ENCODE measurements around the gene CREB3L4. TPM values are rescaled to one million over a fixed set of nuclear protein-coding genes. Genes with fewer than 3 reads are reported as not detected.

Gene CREB3L4
- total and polyA plus RNA-seq, 4 donors, result 4.4 to 10.3 (median 8.8) TPM

- TF ChIP-seq, protein P1, sequence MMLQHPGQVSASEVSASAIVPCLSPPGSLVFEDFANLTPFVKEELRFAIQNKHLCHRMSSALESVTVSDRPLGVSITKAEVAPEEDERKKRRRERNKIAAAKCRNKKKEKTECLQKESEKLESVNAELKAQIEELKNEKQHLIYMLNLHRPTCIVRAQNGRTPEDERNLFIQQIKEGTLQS (IDR thresholded peaks at IDR 0.05), result no peak
- TF ChIP-seq FOXA2 (IDR thresholded peaks at IDR 0.05) (no peak), HNF4A (conservative IDR thresholded peaks at IDR 0.05) (no peak), FOXA1 (IDR thresholded peaks at IDR 0.05) (no peak), HNF4G (IDR thresholded peaks at IDR 0.05) (no peak), EGR1 (IDR thresholded peaks at IDR 0.05; ENCODE audit: low read depth in 2 of 2) (no peak), NR2F2 (IDR thresholded peaks at IDR 0.05) (no peak), REST (IDR thresholded peaks at IDR 0.05) (no peak), SP1 (IDR thresholded peaks at IDR 0.05) (no peak)
Measured at GRCh38 chr1:153984123-153984894, 16.6 kb downstream of the CREB3L4 start (continued).

DNA sequence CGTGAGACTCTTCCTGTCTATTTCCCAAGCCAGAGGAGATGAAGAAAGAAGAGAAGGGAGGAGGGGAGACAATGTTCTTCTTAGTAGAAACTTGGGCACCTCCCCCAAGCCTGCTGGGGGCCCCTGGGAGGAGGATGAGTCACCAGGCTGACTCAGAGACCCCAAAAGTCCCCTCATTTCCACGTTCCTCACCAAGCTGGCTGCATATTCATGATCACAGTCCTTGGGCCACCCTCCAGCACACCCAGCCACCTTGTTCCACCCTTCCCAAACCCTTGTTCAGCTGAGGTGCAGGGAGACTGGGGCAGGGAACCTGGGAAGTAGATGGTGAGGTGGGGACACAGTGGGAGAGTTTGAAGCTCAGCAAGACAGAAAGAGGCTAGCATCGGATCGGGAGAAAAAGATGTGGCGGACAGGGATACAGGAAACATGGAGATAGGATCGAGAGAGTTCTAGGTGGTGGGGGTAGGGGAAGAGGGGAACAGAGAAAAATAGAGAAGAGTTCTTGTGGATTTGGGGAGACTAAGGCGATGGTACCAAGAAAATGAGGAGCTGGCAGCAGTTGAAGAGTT is 17.7 kb downstream of the CREB3L4 start:
- Histone ChIP-seq H3K27me3 (ENCODE audit: control insufficient read depth in 4 of 4, insufficient read depth in 4 of 4, low read length in 3 of 4) (no peaks in the 10 kb centered on the region), H3K4me1 (ENCODE audit: control insufficient read depth in 4 of 4, insufficient read depth in 4 of 4, low read length in 3 of 4) (peaks cover 4 to 17% (median 12%) of the 10 kb centered on the region in 4 donors), H3K4me3 (ENCODE audit: low read depth in 1 of 3, low read length in 3 of 3) (peak overlapping the region; percentile 56 to 76 (median 64)), H3K9me3 (ENCODE audit: control insufficient read depth in 4 of 4, low read length in 3 of 4) (no peaks in the 10 kb centered on the region), H3K36me3 (ENCODE audit: control insufficient read depth in 4 of 4, insufficient read depth in 3 of 4, low read depth in 1 of 4, low read length in 3 of 4) (peaks cover 0 to 6% (median 4%) of the 10 kb centered on the region in 4 donors), H3K9ac (ENCODE audit: low read depth in 1 of 2, low read length in 2 of 2) (peak overlapping the region; percentile 57 to 88), H3K27ac (ENCODE audit: low read depth in 1 of 2, low read length in 2 of 2) (peak overlapping the region; percentile 49 to 68)
- no peak for TF ChIP-seq MAX (IDR thresholded peaks at IDR 0.05)
- TF ChIP-seq GABPA (IDR thresholded peaks at IDR 0.05 in 1 of 2, conservative IDR thresholded peaks at IDR 0.05 in 1 of 2), result no peak
- TF ChIP-seq JUND (IDR thresholded peaks at IDR 0.05), result no peak
- TF ChIP-seq, protein P1 (IDR thresholded peaks at IDR 0.05), result no peak
- TF ChIP-seq RXRA (IDR thresholded peaks at IDR 0.05), result no peak
- TF ChIP-seq ZBTB33 (IDR thresholded peaks at IDR 0.05), result no peak
- TF ChIP-seq HNF4A (conservative IDR thresholded peaks at IDR 0.05), result no peak
- TF ChIP-seq HNF4G (IDR thresholded peaks at IDR 0.05), result no peak
- TF ChIP-seq TAF1 (conservative IDR thresholded peaks at IDR 0.05), result no peak
- TF ChIP-seq RAD21 (IDR thresholded peaks at IDR 0.05), result no peak
- 14% methylated on average over 7 of the region's 7 CpGs for WGBS
- DNase-seq (ENCODE audit: low spot score), result no peak
